Activated CD4-positive, alpha-beta T cell treated with anti-CD3 and anti-CD28 coated beads, Interleukin-2, amount 10 ng/mL, durations not matched to agents 7 days and 5 days (primary cell): ENCODE results near the gene PPP1R14C. TPM values are rescaled to one million over a fixed set of nuclear protein-coding genes. Genes with fewer than 3 reads are reported as not detected.
"Not testable (repeated sequence)": the region's sequence is repeated elsewhere in the genome, so short reads cannot be mapped to it uniquely, and the experiment has no call there.

ENCODE experiments used
- CTCF ChIA-PET: fragments of 350-600 bp; sonication (Branson Sonifier 250); formaldehyde crosslinking; loops from one replicate; lab custom pipeline; 2021; ENCODE audit warnings: antibody characterized with exemption; lab: Charles Lee
- POLR2A ChIA-PET: fragments of 350-600 bp; sonication (Branson Sonifier 250); formaldehyde crosslinking; loops from one replicate; lab custom pipeline; 2021; ENCODE audit warnings: antibody characterized with exemption; lab: Charles Lee
- DNase-seq: peaks from one replicate; pipeline ENCODE4 v3.0.0-alpha.2; 2020
- H3K27ac Mint-ChIP-seq: one replicate; pipeline ENCODE4 v1.8.0; 2021; ENCODE audit warnings: mild to moderate bottlenecking, moderate library complexity, mixed read lengths
- H3K27me3 Mint-ChIP-seq: one replicate; pipeline ENCODE4 v1.8.0; 2021; ENCODE audit warnings: mixed read lengths
- H3K36me3 Mint-ChIP-seq: one replicate; pipeline ENCODE4 v1.8.0; 2021; ENCODE audit warnings: low read depth, mixed read lengths
- H3K4me1 Mint-ChIP-seq: one replicate; pipeline ENCODE4 v1.8.0; 2021; ENCODE audit warnings: mixed read lengths
- H3K4me3 Mint-ChIP-seq: one replicate; pipeline ENCODE4 v1.8.0; 2021; ENCODE audit warnings: mild to moderate bottlenecking, moderate library complexity, mixed read lengths
- H3K9me3 Mint-ChIP-seq: one replicate; pipeline ENCODE4 v1.8.0; 2021; ENCODE audit warnings: mixed read lengths
- total RNA-seq, 2 experiments: library from RNA; stranded (reverse); gene quantifications; one replicate each; pipeline ENCODE4 v1.2.3, GENCODE V29; 2021

The PPP1R14C gene
- total RNA-seq, 2 experiments from 2014 or later: not detected

GRCh38 chr6:150179030-150179429, 36.2 kb downstream of the PPP1R14C start:
- Mint-ChIP-seq H3K4me3 (no peak overlapping the region), H3K27ac (no peak overlapping the region), H3K9me3 (no peaks in the 10 kb centered on the region), H3K27me3 (peaks cover 11% of the 10 kb centered on the region), H3K36me3 (no peaks in the 10 kb centered on the region), H3K4me1 (no peaks in the 10 kb centered on the region)
- ChIA-PET CTCF (interaction anchor here (0.6 to 1.2 kb wide), 2 partner anchors 58 to 137 kb away, joined by 3 read pairs; no protein-coding TSS in a partner anchor), POLR2A (no interaction called here)
- no peak for DNase-seq

- ChIA-PET CTCF (interaction anchor here (0.6 to 1.2 kb wide), 3 partner anchors 57 to 241 kb away, joined by 3 to 4 read pairs (median 3); no protein-coding TSS in a partner anchor), POLR2A (interaction anchor here (0.6 kb wide), 1 partner anchor 412 kb away, joined by 3 read pairs; no protein-coding TSS in a partner anchor)
- not testable (repeated sequence) for DNase-seq, H3K9me3 Mint-ChIP-seq, H3K27ac Mint-ChIP-seq, H3K4me1 Mint-ChIP-seq, H3K36me3 Mint-ChIP-seq, H3K4me3 Mint-ChIP-seq
- H3K27me3 Mint-ChIP-seq: peaks cover 11% of the 10 kb centered on the region
Observed at GRCh38 chr6:150179907-150180424, 37.1 kb downstream of the PPP1R14C start.

GRCh38 chr6:150180517-150180916, 37.7 kb downstream of the PPP1R14C start:
- Mint-ChIP-seq H3K27ac (no peak overlapping the region), H3K4me3 (no peak overlapping the region), H3K36me3 (no peaks in the 10 kb centered on the region), H3K9me3 (no peaks in the 10 kb centered on the region), H3K4me1 (no peaks in the 10 kb centered on the region), H3K27me3 (peaks cover 11% of the 10 kb centered on the region)
- no peak for DNase-seq
- CTCF ChIA-PET: interaction anchor here (1.6 kb wide), 1 partner anchor 100 kb away, joined by 3 read pairs; no protein-coding TSS in a partner anchor
- POLR2A ChIA-PET: no interaction called here

DNA sequence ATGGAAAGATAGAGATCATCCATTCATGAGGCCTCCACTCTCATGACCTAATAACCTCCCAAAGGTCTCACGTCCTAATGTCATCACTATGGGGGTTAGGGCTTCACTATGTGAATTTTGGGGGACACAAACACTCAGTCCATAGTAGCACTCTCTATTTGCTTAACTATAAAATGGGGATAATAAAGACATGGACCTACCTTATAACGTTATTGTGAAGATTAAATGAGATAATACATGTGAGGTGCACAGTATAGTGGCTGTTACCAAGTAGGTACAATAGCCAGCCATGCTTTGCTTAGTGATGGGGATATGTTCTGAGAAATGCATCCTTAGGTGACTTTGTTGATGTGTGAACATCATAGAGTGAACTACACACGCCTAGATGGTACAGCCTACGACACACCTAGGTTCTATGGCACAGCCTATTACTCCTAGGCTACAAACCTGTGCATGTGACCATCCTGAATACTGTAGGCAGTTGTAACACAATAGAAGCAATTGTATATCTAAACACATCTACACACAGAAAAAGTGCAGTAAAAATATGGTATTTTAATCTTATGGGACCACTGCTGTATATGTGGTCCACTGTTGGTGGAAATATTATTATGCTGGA, 39.7 kb downstream of the PPP1R14C start:
- Mint-ChIP-seq H3K27ac (no peak overlapping the region), H3K9me3 (no peaks in the 10 kb centered on the region), H3K4me3 (no peak overlapping the region), H3K27me3 (peaks cover 15% of the 10 kb centered on the region), H3K36me3 (no peaks in the 10 kb centered on the region), H3K4me1 (no peaks in the 10 kb centered on the region)
- ChIA-PET CTCF (no interaction called here), POLR2A (no interaction called here)
- DNase-seq: no peak

GRCh38 chr6:150183105-150183504, 40.3 kb downstream of the PPP1R14C start:
- H3K27ac Mint-ChIP-seq: no peak overlapping the region
- no peaks in the 10 kb centered on the region for H3K36me3 Mint-ChIP-seq
- ChIA-PET CTCF (no interaction called here), POLR2A (no interaction called here)
- no peak for DNase-seq
- no peak overlapping the region for H3K4me3 Mint-ChIP-seq
- no peaks in the 10 kb centered on the region for H3K4me1 Mint-ChIP-seq
- no peaks in the 10 kb centered on the region for H3K9me3 Mint-ChIP-seq
- H3K27me3 Mint-ChIP-seq: peaks cover 16% of the 10 kb centered on the region

DNA sequence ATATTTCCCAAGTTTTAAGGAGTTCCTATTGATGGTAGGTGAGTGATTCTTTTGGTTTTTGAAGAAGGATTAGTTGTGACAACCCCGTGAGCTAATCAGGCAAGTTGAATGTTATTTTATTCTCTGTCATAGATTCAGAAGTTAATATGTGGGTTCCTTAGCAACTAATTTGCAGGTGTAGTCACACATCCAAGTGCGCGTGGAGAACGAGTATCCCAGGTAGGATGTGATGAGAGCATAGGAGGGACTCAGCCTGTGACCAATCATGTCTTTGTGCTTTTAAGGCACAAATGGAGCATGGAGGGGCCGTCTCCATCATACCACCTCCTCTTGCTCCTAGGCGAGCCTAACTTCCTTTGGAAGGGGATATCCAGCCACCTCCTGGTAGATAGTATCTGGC, 41.1 kb downstream of the PPP1R14C start:
- Mint-ChIP-seq H3K4me3 (no peak overlapping the region), H3K9me3 (no peaks in the 10 kb centered on the region), H3K4me1 (no peaks in the 10 kb centered on the region), H3K27ac (no peak overlapping the region), H3K36me3 (no peaks in the 10 kb centered on the region), H3K27me3 (peaks cover 17% of the 10 kb centered on the region)
- CTCF ChIA-PET: no interaction called here
- POLR2A ChIA-PET: no interaction called here
- no peak for DNase-seq

DNA sequence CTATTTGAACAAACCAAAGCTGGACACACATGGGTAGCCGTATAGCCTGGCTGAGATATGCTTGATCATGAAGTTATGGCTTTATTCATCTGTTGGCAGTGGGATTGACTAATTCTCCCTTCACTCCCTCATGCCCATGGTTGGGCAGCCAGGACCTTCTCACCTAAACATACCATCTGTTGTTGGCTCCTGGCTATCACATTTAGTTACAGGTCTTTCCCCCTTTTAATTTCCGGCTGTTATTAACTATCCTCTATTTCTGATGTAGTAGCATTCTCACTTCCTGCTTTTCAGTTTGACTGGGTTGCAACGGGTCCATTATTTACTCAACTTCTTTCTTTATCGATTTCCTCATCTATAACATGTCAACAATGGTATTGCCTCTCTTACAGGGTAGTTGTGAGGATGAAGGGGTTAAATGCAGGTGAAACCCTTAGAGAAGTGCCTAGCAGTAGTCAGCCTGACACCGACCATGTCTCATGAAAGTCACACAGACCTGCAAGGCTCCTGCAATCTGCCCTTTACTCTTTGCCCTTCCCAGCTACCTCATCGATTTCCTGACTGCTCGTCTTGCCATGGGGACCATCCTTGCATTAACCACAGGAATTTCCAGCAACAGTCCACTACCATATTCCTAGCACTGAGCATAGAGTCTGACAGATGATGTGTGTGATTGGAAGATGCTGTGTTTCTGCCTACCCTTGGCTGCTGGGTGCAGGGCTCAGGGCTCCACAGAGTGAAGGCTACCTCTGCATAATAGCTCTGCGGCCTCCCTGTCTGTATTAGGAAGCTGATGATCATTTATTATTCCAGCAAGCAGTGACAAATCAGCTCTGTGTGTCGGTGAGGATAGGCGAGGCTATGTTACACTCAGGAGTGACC, 42.2 kb downstream of the PPP1R14C start:
- no peaks in the 10 kb centered on the region for H3K36me3 Mint-ChIP-seq
- H3K27me3 Mint-ChIP-seq: peaks cover 21% of the 10 kb centered on the region
- H3K4me3 Mint-ChIP-seq: no peak overlapping the region
- H3K4me1 Mint-ChIP-seq: no peaks in the 10 kb centered on the region
- DNase-seq: no peak
- no peak overlapping the region for H3K27ac Mint-ChIP-seq
- H3K9me3 Mint-ChIP-seq: no peaks in the 10 kb centered on the region
- ChIA-PET POLR2A (no interaction called here), CTCF (interaction anchor here (1.0 kb wide), 1 partner anchor 302 kb away, joined by 5 read pairs; no protein-coding TSS in a partner anchor)

- no peak for DNase-seq
- Mint-ChIP-seq H3K9me3 (no peaks in the 10 kb centered on the region), H3K27me3 (peaks cover 19% of the 10 kb centered on the region), H3K36me3 (no peaks in the 10 kb centered on the region), H3K4me1 (no peaks in the 10 kb centered on the region), H3K4me3 (no peak overlapping the region), H3K27ac (no peak overlapping the region)
- ChIA-PET CTCF (interaction anchor here (1.0 kb wide), 1 partner anchor 303 kb away, joined by 5 read pairs; no protein-coding TSS in a partner anchor), POLR2A (no interaction called here)
Observed at GRCh38 chr6:150185732-150186117, 42.9 kb downstream of the PPP1R14C start.

DNA sequence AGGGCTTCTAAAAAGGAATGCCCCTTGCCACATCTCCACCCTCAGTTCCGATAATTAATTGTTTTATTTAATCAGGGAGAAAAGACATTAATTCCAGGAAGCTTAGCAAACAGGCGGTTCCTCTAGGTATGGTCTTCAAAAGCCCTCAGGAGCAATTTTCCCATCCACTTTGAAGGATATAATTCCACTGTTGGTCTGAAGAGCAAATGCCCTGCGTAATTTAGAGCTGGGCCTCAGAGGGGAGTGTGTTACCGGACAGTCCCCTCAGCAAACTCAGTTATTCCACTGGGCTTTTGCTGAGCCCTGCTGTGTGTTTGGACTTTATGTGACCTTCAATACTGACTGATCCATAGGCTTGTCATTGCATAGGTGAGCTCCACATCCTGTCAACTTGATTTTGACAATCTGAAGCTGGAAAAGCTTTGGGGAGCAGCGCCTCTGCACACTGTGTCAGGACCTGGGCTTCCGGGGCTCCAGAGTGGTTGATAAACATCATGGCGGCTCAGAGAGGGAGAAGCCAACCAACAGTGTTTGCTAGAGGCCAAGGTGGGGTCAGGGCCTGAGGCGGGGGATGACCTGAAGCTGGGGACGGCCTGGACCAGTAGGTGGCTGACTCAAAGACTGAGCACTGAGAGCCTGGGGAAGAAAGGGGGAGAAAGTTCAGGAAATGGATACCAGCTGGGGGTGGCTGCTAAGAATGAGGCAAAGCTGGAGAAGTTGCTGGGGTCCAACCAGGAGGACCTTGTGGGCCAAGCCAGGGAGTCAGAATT, 43.5 kb downstream of the PPP1R14C start:
- Mint-ChIP-seq H3K27ac (no peak overlapping the region), H3K9me3 (no peaks in the 10 kb centered on the region), H3K4me1 (no peaks in the 10 kb centered on the region), H3K27me3 (peaks cover 14% of the 10 kb centered on the region), H3K36me3 (no peaks in the 10 kb centered on the region), H3K4me3 (no peak overlapping the region)
- POLR2A ChIA-PET: no interaction called here
- CTCF ChIA-PET: no interaction called here
- no peak for DNase-seq

DNA sequence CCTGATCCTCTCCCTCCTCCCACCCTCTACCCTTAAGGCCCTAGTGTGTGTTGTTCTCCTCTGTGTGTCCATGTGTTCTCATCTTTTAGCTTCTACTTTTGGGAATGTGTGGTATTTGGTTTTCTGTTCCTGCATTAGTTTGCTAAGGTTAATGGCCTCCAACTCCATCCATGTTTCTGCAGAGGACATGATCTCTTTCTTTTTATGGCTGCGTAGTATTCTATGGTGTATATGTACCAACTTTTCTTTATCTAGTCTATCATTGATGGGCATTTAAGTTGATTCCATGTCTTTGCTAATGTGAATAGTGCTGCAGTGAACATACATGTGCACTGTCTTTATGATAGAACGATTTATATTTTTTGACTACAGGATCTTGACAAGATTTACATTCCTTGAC, 44.6 kb downstream of the PPP1R14C start:
- H3K36me3 Mint-ChIP-seq, H3K9me3 Mint-ChIP-seq, DNase-seq, CTCF ChIA-PET, H3K27ac Mint-ChIP-seq, H3K4me3 Mint-ChIP-seq, POLR2A ChIA-PET, H3K4me1 Mint-ChIP-seq: not testable (repeated sequence)
- H3K27me3 Mint-ChIP-seq: peaks cover 14% of the 10 kb centered on the region

DNA sequence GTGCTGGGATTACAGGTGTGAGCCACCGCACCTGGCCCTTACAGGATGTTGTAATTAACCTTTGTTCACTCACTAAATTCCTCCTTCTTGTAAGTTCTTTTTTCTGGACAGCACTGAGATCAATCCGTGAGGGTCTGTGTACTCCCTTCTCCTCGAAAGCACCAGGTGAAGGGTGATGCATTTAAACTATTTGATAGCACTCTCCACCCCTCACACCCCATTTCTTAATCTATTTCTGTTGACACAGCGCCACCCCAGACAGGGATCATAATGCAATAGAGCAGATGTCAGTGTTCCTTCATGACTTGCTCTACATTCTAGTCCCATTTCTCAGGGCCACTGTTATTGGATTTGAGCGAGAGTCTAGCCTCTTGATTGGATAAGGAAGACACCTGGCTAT, 46.3 kb downstream of the PPP1R14C start:
- H3K36me3 Mint-ChIP-seq: no peaks in the 10 kb centered on the region
- no peak overlapping the region for H3K27ac Mint-ChIP-seq
- no peak for DNase-seq
- POLR2A ChIA-PET: no interaction called here
- H3K4me1 Mint-ChIP-seq: no peaks in the 10 kb centered on the region
- H3K9me3 Mint-ChIP-seq: no peaks in the 10 kb centered on the region
- H3K4me3 Mint-ChIP-seq: no peak overlapping the region
- peaks cover 19% of the 10 kb centered on the region for H3K27me3 Mint-ChIP-seq
- CTCF ChIA-PET: no interaction called here

GRCh38 chr6:150191809-150192208, 49.0 kb downstream of the PPP1R14C start:
- Mint-ChIP-seq H3K27ac (no peak overlapping the region), H3K4me1 (no peaks in the 10 kb centered on the region), H3K4me3 (no peak overlapping the region), H3K36me3 (no peaks in the 10 kb centered on the region), H3K9me3 (no peaks in the 10 kb centered on the region), H3K27me3 (peaks cover 25% of the 10 kb centered on the region)
- ChIA-PET POLR2A (no interaction called here), CTCF (no interaction called here)
- no peak for DNase-seq
